Hepatocyte (in vitro differentiated cells): Measurements from ENCODE around the gene OR2A5.

Source experiments
- EZH2 ChIP-seq: fragments of 200-600 bp; sonication (generic); IDR thresholded peaks from 2 replicates; pipeline ENCODE4 v1.6.1; 2016; ENCODE audit warnings: antibody characterized with exemption, mild to moderate bottlenecking, borderline replicate concordance
- TF ChIP-seq, protein P1 (sequence below): fragments of 200-600 bp; sonication (generic); IDR thresholded peaks from 2 replicates; pipeline ENCODE4 v1.5.1; 2016; ENCODE audit warnings: antibody characterized with exemption, mild to moderate bottlenecking; ENCODE audit not compliant: poor library complexity

DNA sequence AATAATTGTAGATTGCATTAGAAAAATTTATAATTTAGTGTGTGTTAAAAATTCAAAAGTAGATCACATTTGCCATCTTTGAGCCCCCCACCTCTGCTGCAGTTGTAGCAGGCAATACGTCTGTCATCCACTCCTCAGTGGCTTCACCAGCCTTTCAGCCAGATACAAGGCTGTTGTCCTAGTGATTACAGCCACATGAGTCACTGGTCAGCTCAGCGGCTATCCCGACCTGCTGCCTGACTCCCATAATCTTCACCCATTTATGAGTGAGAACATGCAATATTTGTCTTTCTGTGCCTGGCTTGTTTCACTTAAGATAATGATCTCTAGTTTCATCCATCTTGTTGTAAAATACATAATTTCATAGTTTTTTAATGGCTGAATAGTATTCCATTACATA, 9.2 kb downstream of the OR2A5 start:
- TF ChIP-seq, protein P1, sequence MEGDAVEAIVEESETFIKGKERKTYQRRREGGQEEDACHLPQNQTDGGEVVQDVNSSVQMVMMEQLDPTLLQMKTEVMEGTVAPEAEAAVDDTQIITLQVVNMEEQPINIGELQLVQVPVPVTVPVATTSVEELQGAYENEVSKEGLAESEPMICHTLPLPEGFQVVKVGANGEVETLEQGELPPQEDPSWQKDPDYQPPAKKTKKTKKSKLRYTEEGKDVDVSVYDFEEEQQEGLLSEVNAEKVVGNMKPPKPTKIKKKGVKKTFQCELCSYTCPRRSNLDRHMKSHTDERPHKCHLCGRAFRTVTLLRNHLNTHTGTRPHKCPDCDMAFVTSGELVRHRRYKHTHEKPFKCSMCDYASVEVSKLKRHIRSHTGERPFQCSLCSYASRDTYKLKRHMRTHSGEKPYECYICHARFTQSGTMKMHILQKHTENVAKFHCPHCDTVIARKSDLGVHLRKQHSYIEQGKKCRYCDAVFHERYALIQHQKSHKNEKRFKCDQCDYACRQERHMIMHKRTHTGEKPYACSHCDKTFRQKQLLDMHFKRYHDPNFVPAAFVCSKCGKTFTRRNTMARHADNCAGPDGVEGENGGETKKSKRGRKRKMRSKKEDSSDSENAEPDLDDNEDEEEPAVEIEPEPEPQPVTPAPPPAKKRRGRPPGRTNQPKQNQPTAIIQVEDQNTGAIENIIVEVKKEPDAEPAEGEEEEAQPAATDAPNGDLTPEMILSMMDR, result no peak
- no peak for TF ChIP-seq EZH2
